Fibroblast of pulmonary artery (primary cell): ENCODE results near the gene ATP5F1D.
"Not testable (repeated sequence)": the region's sequence is repeated elsewhere in the genome, so short reads cannot be mapped to it uniquely, and the experiment has no call there.

Experiments
- DNase-seq: peaks from one replicate; pipeline ENCODE4 v3.0.0-alpha.2; 2010; ENCODE audit warnings: low read depth
- H3K4me3 ChIP-seq: replicated peaks from 2 replicates; pipeline ENCODE4 v1.5.1; 2011; ENCODE audit warnings: low read depth, mild to moderate bottlenecking, control low read depth, low read length, moderate library complexity
- CTCF ChIP-seq: IDR thresholded peaks from 2 replicates; pipeline ENCODE4 v1.5.1; 2011; ENCODE audit warnings: mild to moderate bottlenecking, control low read depth, low read length, inconsistent platforms; ENCODE audit errors: missing control alignments

ATP5F1D gene

GRCh38 chr19:1241417-1242095 is at the start of gene ATP5F1D:
Gene ATP5F1D, plus strand, starts transcription at chr19:1241751. Its CDS starts 100 bp downstream, at chr19:1241851.
- peak within 1 kb of the TSS; percentile 75 for H3K4me3 ChIP-seq
- no peak for TF ChIP-seq CTCF
- DNase-seq = peak; percentile 97

GRCh38 chr19:1199531-1199930 is 42.0 kb upstream of the ATP5F1D start:
- TF ChIP-seq CTCF = no peak
- DNase-seq = no peak
- H3K4me3 ChIP-seq = no peak overlapping the region

GRCh38 chr19:1200614-1201013 is 40.9 kb upstream of the ATP5F1D start:
- DNase-seq, H3K4me3 ChIP-seq: not testable (repeated sequence)

- TF ChIP-seq CTCF = no peak
- peak within 1 kb of the TSS; percentile 73 for H3K4me3 ChIP-seq
- peak; percentile 97 for DNase-seq
Observed at GRCh38 chr19:1205114-1206099, 36.1 kb upstream of the ATP5F1D start, which contains the start of gene STK11. Gene STK11, plus strand, starts transcription at chr19:1205778. Its CDS starts 1,136 bp downstream, at chr19:1206914.

- TF ChIP-seq CTCF = no peak
- peak overlapping the region; percentile 73 for H3K4me3 ChIP-seq
- no peak for DNase-seq
Observed at GRCh38 chr19:1206150-1206863, 35.2 kb upstream of the ATP5F1D start.

- TF ChIP-seq CTCF = no peak
- no peak for DNase-seq
Observed at GRCh38 chr19:1206864-1207450, 34.6 kb upstream of the ATP5F1D start.

GRCh38 chr19:1208830-1209229 is 32.7 kb upstream of the ATP5F1D start:
- not testable (repeated sequence) for H3K4me3 ChIP-seq

More at GRCh38 chr19:1206864-1207450, 34.6 kb upstream of the ATP5F1D start:
- H3K4me3 ChIP-seq = peak overlapping the region; percentile 73

More at GRCh38 chr19:1208830-1209229, 32.7 kb upstream of the ATP5F1D start:
- not testable (repeated sequence) for DNase-seq
